Fibroblast of lung (primary cell): Measurements from ENCODE around the gene SDK2.

Source experiments
- EZH2 ChIP-seq: IDR thresholded peaks from 2 replicates; pipeline ENCODE4 v1.5.1; 2012; ENCODE audit warnings: low read length, control low read depth, mild to moderate bottlenecking; ENCODE audit errors: missing control alignments
- TF ChIP-seq, protein P1 (sequence below), 2 donors: IDR thresholded peaks in 1 of 2; conservative IDR thresholded peaks in 1 of 2; 1 replicate in 1 of 2; 2 replicates in 1 of 2; pipeline ENCODE4 v1.5.1; 2011 to 2012; ENCODE audit warnings: low read length in 2 of 2, control low read depth in 1 of 2, inconsistent platforms in 1 of 2, low read depth in 1 of 2, mild to moderate bottlenecking in 1 of 2

- TF ChIP-seq, protein P1, sequence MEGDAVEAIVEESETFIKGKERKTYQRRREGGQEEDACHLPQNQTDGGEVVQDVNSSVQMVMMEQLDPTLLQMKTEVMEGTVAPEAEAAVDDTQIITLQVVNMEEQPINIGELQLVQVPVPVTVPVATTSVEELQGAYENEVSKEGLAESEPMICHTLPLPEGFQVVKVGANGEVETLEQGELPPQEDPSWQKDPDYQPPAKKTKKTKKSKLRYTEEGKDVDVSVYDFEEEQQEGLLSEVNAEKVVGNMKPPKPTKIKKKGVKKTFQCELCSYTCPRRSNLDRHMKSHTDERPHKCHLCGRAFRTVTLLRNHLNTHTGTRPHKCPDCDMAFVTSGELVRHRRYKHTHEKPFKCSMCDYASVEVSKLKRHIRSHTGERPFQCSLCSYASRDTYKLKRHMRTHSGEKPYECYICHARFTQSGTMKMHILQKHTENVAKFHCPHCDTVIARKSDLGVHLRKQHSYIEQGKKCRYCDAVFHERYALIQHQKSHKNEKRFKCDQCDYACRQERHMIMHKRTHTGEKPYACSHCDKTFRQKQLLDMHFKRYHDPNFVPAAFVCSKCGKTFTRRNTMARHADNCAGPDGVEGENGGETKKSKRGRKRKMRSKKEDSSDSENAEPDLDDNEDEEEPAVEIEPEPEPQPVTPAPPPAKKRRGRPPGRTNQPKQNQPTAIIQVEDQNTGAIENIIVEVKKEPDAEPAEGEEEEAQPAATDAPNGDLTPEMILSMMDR (conservative IDR thresholded peaks at IDR 0.05 in 1 of 2, IDR thresholded peaks at IDR 0.05 in 1 of 2; ENCODE audit: low read depth in 1 of 2, low read length in 2 of 2) = no peak
- TF ChIP-seq EZH2 = no peak
These were observed 295.5 kb downstream of the SDK2 start for GRCh38 chr17:73348829-73349095.
